Memory B cell (primary cell): ENCODE results near the gene NAGPA.

Experiments used
- ATAC-seq: fragments of 150-1000 bp; cut with Tn5 transposase; 2 replicates; pipeline ENCODE4 v1.10.0; 2021; ENCODE audit warnings: low read depth, mild to moderate bottlenecking, moderate library complexity
- DNase-seq, 2 donors: peaks; one replicate each; pipeline ENCODE4 v3.0.0; 2022; ENCODE audit warnings: low spot score in 2 of 2
- H3K27ac Mint-ChIP-seq: one replicate; pipeline ENCODE4 v1.8.0; 2022; ENCODE audit warnings: mild to moderate bottlenecking, moderate library complexity, mixed read lengths
- H3K27me3 Mint-ChIP-seq: one replicate; pipeline ENCODE4 v1.8.0; 2022; ENCODE audit warnings: mixed read lengths
- H3K36me3 Mint-ChIP-seq: one replicate; pipeline ENCODE4 v1.8.0; 2022; ENCODE audit warnings: mild to moderate bottlenecking, mixed read lengths
- H3K4me1 Mint-ChIP-seq: one replicate; pipeline ENCODE4 v1.8.0; 2022; ENCODE audit warnings: mixed read lengths
- H3K4me3 Mint-ChIP-seq: one replicate; pipeline ENCODE4 v1.8.0; 2022; ENCODE audit warnings: mild to moderate bottlenecking, moderate library complexity, mixed read lengths
- H3K9me3 Mint-ChIP-seq: one replicate; pipeline ENCODE4 v1.8.0; 2022; ENCODE audit warnings: mixed read lengths

The NAGPA gene

DNA sequence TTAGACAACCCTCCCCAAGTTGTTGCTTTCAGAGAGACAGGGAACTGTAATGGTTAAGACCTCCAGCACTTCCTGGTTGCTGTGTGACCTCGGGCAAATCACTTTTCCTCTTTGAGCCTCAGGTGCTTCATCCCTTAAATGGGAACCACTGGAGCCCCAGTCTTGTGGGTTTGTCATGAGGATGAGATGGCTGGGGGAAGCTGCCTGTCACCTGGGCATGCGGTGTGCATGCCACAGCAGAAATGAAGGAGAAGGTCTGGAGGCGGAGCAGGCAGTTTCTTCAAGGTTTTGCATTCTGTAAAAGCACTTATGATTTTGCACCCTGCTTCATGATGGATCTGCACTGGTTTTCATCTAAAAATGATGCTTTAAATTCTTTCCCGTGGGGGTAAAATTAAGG is 22.1 kb downstream of the NAGPA start:
- no peak for ATAC-seq
- H3K4me1 Mint-ChIP-seq = no peaks in the 10 kb centered on the region
- no peak for DNase-seq
- H3K27me3 Mint-ChIP-seq = peaks cover 16% of the 10 kb centered on the region
- no peaks in the 10 kb centered on the region for H3K36me3 Mint-ChIP-seq
- no peak overlapping the region for H3K27ac Mint-ChIP-seq
- H3K4me3 Mint-ChIP-seq = no peak overlapping the region
- no peaks in the 10 kb centered on the region for H3K9me3 Mint-ChIP-seq

DNA sequence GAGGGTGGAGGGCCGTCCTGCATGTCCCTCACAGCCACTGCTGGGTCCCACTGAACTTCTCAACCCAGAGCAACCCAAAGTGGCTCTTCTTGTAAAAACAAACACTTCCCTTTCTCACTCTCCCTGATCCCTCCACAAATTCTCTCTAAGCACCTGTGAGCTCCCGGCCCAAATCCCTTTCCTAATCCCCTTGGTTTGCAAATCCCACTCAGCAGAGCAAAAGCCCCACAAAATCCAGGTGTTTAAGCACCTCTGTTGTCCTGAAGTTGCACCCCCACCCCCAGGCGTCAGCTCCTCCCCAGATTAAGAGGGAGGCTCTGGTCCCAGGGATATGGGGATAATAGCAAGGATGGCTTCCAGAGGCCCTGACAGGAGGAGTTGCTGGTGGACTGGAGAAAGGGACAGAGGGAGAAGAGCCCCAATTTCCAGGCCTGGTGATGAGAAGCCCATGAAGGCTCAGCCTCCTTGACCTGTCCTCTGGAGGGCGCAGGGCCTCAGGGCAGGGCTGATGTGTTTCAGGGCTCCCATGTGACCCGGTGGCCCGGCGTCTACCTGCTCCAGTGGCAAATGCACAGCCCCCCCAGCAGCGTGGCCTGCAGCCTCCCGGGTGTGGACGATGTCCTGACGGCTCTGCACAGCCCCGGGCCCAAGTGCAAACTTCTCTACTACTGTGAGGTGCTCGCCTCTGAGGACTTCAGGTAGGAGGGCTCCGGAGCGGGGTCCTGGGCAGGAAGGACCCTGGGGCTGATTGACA is 23.0 kb downstream of the NAGPA start:
- Mint-ChIP-seq H3K4me1 (no peaks in the 10 kb centered on the region), H3K36me3 (no peaks in the 10 kb centered on the region), H3K27me3 (peaks cover 17% of the 10 kb centered on the region), H3K4me3 (no peak overlapping the region), H3K9me3 (no peaks in the 10 kb centered on the region), H3K27ac (no peak overlapping the region)
- ATAC-seq = no peak
- no peak for DNase-seq

DNA sequence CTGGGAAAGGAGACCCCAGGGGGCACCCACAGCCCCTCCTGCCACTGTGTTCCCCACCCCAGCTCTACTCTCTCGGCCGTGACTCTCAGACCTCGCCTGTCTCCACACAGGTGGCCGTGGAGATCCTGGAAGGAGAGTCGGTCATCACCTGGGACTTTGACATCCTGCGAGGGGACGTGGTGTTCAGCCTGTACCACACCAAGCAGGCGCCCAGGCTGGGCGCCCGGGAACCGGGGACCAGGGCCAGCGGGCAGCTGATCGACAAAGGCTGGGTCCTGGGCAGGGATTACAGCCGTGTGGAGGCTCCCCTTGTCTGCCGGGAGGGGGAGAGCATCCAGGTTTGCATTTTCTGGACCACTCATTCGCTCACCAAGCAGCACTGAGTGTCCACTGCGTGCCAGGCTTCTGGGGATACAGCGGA is 25.4 kb downstream of the NAGPA start:
- Mint-ChIP-seq H3K4me3 (no peak overlapping the region), H3K36me3 (no peaks in the 10 kb centered on the region), H3K9me3 (no peaks in the 10 kb centered on the region), H3K4me1 (no peaks in the 10 kb centered on the region), H3K27me3 (peaks cover 21% of the 10 kb centered on the region), H3K27ac (no peak overlapping the region)
- no peak for ATAC-seq
- DNase-seq = no peak

- Mint-ChIP-seq H3K9me3 (no peaks in the 10 kb centered on the region), H3K36me3 (no peaks in the 10 kb centered on the region), H3K4me3 (no peak overlapping the region), H3K27ac (no peak overlapping the region), H3K27me3 (peaks cover 19% of the 10 kb centered on the region), H3K4me1 (no peaks in the 10 kb centered on the region)
- DNase-seq = no peak
- no peak for ATAC-seq
Measured at GRCh38 chr16:5007256-5007655, 26.5 kb downstream of the NAGPA start.

- H3K4me1 Mint-ChIP-seq = no peaks in the 10 kb centered on the region
- H3K36me3 Mint-ChIP-seq = no peaks in the 10 kb centered on the region
- no peak for ATAC-seq
- no peak overlapping the region for H3K27ac Mint-ChIP-seq
- no peak overlapping the region for H3K4me3 Mint-ChIP-seq
- peaks cover 18% of the 10 kb centered on the region for H3K27me3 Mint-ChIP-seq
- DNase-seq = no peak
- H3K9me3 Mint-ChIP-seq = no peaks in the 10 kb centered on the region
Measured at GRCh38 chr16:5006348-5007193, 27.2 kb downstream of the NAGPA start.

DNA sequence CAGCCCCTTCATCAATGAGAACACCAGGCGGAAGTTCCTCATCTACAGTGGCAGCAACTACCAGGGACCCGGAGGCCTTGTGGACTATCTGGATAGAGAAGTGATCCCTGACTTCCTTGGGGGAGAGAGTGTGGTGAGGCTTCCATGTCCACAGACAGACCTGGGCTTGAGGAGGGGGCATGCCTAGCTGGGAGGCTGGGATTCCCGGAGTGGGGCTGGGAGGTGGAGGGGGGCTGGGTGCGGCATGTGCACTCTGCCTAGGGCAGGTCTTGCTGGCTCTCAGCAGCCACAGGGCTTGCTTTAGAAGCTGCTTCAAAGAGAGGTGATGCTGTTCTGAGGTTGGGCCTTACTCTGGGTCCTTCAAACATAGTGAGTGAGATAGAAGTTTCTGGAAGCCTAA is 27.8 kb downstream of the NAGPA start:
- no peak for ATAC-seq
- H3K27ac Mint-ChIP-seq = no peak overlapping the region

GRCh38 chr16:5004311-5004710 is 29.4 kb downstream of the NAGPA start:
- no peak overlapping the region for H3K4me3 Mint-ChIP-seq
- H3K27me3 Mint-ChIP-seq = peaks cover 8% of the 10 kb centered on the region
- no peaks in the 10 kb centered on the region for H3K9me3 Mint-ChIP-seq
- no peaks in the 10 kb centered on the region for H3K36me3 Mint-ChIP-seq
- no peak overlapping the region for H3K27ac Mint-ChIP-seq
- ATAC-seq = no peak
- no peaks in the 10 kb centered on the region for H3K4me1 Mint-ChIP-seq
- DNase-seq = no peak

More for the DNA sequence above, 27.8 kb downstream of the NAGPA start:
- H3K9me3 Mint-ChIP-seq = no peaks in the 10 kb centered on the region
- no peak for DNase-seq
- H3K4me3 Mint-ChIP-seq = no peak overlapping the region
- no peaks in the 10 kb centered on the region for H3K36me3 Mint-ChIP-seq
- no peaks in the 10 kb centered on the region for H3K4me1 Mint-ChIP-seq
- peaks cover 18% of the 10 kb centered on the region for H3K27me3 Mint-ChIP-seq

DNA sequence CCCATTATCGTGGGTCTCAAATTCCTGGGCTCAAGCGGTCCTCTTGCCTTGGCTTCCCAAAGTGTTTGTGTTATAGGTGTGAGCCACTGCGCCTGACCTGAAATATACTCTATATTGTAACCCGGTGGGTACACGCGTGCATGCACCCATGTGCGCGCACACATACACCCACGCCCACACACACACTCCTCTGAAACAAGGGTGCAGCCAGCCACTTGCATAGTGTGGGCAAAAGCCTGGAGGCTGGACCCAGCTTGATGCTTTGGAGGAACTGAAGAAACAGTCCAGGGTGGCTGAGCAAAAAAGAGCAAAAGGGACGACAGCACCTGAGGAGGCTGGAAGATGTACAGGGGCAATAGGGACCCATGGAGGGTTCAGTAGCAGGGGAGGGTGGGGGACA is 29.9 kb downstream of the NAGPA start:
- Mint-ChIP-seq H3K4me1 (no peaks in the 10 kb centered on the region), H3K36me3 (no peaks in the 10 kb centered on the region), H3K27me3 (peaks cover 8% of the 10 kb centered on the region), H3K27ac (no peak overlapping the region), H3K9me3 (no peaks in the 10 kb centered on the region), H3K4me3 (no peak overlapping the region)
- DNase-seq (no peak), ATAC-seq (no peak)

- no peaks in the 10 kb centered on the region for H3K36me3 Mint-ChIP-seq
- no peaks in the 10 kb centered on the region for H3K4me1 Mint-ChIP-seq
- ATAC-seq (no peak), DNase-seq (no peak)
- H3K27ac Mint-ChIP-seq = no peak overlapping the region
- H3K9me3 Mint-ChIP-seq = no peaks in the 10 kb centered on the region
- peaks cover 10% of the 10 kb centered on the region for H3K27me3 Mint-ChIP-seq
- no peak overlapping the region for H3K4me3 Mint-ChIP-seq
Measured at GRCh38 chr16:5003211-5003610, 30.5 kb downstream of the NAGPA start.

- DNase-seq (no peak), ATAC-seq (no peak)
- no peak overlapping the region for H3K4me3 Mint-ChIP-seq
- H3K27me3 Mint-ChIP-seq = peaks cover 10% of the 10 kb centered on the region
- H3K27ac Mint-ChIP-seq = no peak overlapping the region
- no peaks in the 10 kb centered on the region for H3K4me1 Mint-ChIP-seq
- H3K9me3 Mint-ChIP-seq = no peaks in the 10 kb centered on the region
- no peaks in the 10 kb centered on the region for H3K36me3 Mint-ChIP-seq
Measured at GRCh38 chr16:5002699-5003143, 31.0 kb downstream of the NAGPA start.

DNA sequence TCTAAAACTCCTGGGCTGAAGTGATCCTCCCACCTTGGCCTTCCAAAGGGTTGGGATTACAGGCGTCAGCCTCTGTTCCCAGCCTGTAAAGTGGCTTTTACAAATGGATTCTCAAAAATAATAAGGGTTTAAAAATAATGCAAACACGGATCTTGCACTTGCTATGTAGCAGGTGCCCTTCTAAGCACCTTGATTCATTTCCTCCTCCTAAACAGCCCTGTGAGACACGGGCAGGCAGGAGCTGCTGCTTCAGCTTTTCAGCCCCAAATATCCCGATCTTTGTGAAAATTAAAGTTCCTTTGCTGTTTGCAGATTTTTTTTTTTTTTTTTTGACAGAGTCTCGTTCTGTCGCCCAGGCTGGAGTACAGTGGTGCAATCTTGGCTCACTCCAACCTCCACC is 31.7 kb downstream of the NAGPA start:
- H3K4me1 Mint-ChIP-seq = no peaks in the 10 kb centered on the region
- H3K27me3 Mint-ChIP-seq = peaks cover 10% of the 10 kb centered on the region
- no peak for ATAC-seq
- no peaks in the 10 kb centered on the region for H3K9me3 Mint-ChIP-seq
- no peak overlapping the region for H3K27ac Mint-ChIP-seq
- no peaks in the 10 kb centered on the region for H3K36me3 Mint-ChIP-seq
- no peak for DNase-seq
- no peak overlapping the region for H3K4me3 Mint-ChIP-seq

GRCh38 chr16:5001571-5001970 is 32.2 kb downstream of the NAGPA start:
- no peak for DNase-seq
- H3K4me1 Mint-ChIP-seq = no peaks in the 10 kb centered on the region

DNA sequence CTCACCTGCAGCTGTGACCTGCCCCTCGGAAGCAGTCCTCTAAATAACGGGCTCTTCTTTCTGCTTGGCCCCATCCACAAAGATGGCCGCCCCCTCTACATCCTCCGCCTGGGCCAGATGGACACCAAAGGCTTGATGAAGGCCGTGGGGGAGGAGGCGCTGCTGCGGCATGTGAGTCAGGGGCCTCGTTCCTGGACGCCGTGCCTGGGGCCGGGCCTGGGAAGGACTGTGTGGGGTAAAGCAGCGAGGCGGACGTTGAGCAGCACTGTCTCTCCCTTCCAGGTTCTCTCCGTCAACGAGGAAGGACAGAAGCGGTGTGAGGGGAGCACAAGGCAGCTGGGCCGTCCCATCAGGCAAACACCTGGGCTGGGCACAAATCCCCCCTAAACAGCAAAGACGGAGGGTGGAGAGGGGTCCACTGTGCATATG is 33.1 kb downstream of the NAGPA start:
- Mint-ChIP-seq H3K9me3 (no peaks in the 10 kb centered on the region), H3K4me1 (no peaks in the 10 kb centered on the region), H3K27me3 (peaks cover 15% of the 10 kb centered on the region), H3K27ac (no peak overlapping the region), H3K36me3 (no peaks in the 10 kb centered on the region), H3K4me3 (no peak overlapping the region)
- no peak for DNase-seq
- no peak for ATAC-seq

More at GRCh38 chr16:5001571-5001970, 32.2 kb downstream of the NAGPA start:
- no peak for ATAC-seq
- no peak overlapping the region for H3K27ac Mint-ChIP-seq
- no peaks in the 10 kb centered on the region for H3K9me3 Mint-ChIP-seq
- peaks cover 13% of the 10 kb centered on the region for H3K27me3 Mint-ChIP-seq
- H3K4me3 Mint-ChIP-seq = no peak overlapping the region
- no peaks in the 10 kb centered on the region for H3K36me3 Mint-ChIP-seq

- no peaks in the 10 kb centered on the region for H3K36me3 Mint-ChIP-seq
- H3K27ac Mint-ChIP-seq = no peak overlapping the region
- H3K4me1 Mint-ChIP-seq = no peaks in the 10 kb centered on the region
- DNase-seq (no peak), ATAC-seq (no peak)
- no peaks in the 10 kb centered on the region for H3K9me3 Mint-ChIP-seq
- H3K27me3 Mint-ChIP-seq = peaks cover 12% of the 10 kb centered on the region
- no peak overlapping the region for H3K4me3 Mint-ChIP-seq
Measured at GRCh38 chr16:4994719-4995434, 38.9 kb downstream of the NAGPA start.
